Activated T-cell treated with anti-CD3 and anti-CD28 coated beads, Interleukin-2, amount 50 U/mL, for 1 hour (primary cell): ENCODE results near the gene ATAD3B.
"Not testable (repeated sequence)": the region's sequence is repeated elsewhere in the genome, so short reads cannot be mapped to it uniquely, and the experiment has no call there.

ENCODE experiments used
- DNase-seq: peaks from one replicate; pipeline ENCODE4 v3.0.0-alpha.2; 2020

The ATAD3B gene, protein sequence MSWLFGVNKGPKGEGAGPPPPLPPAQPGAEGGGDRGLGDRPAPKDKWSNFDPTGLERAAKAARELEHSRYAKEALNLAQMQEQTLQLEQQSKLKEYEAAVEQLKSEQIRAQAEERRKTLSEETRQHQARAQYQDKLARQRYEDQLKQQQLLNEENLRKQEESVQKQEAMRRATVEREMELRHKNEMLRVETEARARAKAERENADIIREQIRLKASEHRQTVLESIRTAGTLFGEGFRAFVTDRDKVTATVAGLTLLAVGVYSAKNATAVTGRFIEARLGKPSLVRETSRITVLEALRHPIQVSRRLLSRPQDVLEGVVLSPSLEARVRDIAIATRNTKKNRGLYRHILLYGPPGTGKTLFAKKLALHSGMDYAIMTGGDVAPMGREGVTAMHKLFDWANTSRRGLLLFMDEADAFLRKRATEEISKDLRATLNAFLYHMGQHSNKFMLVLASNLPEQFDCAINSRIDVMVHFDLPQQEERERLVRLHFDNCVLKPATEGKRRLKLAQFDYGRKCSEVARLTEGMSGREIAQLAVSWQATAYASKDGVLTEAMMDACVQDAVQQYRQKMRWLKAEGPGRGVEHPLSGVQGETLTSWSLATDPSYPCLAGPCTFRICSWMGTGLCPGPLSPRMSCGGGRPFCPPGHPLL

DNA sequence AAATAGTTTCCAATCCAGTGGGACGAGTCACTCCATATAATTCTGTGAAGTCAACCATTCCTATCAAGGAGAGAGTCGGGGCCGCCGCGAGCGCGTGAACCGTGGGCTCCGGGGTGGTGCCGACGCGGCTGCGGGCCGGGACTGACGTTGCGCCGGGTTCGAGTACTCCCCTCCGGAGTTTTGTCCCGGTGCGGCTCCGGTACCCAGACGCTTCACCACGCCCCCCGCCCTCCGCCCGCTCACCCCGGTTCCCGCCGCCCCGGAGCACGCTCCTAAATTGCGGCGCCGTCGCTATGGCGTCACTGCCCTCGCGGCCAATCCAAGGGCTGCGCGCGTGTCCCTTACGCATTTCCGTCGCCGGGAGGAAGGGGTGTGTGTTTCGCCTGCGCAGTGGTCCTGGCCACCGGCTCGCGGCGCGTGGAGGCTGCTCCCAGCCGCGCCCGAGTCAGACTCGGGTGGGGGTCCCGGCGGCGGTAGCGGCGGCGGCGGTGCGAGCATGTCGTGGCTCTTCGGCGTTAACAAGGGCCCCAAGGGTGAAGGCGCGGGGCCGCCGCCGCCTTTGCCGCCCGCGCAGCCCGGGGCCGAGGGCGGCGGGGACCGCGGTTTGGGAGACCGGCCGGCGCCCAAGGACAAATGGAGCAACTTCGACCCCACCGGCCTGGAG lies at the start of gene ATAD3B:
Gene ATAD3B (plus strand): TSS at position 377 of the 664 bp plus-strand sequence. CDS start 120 bp downstream, at position 497.
- peak; percentile 91 for DNase-seq

DNA sequence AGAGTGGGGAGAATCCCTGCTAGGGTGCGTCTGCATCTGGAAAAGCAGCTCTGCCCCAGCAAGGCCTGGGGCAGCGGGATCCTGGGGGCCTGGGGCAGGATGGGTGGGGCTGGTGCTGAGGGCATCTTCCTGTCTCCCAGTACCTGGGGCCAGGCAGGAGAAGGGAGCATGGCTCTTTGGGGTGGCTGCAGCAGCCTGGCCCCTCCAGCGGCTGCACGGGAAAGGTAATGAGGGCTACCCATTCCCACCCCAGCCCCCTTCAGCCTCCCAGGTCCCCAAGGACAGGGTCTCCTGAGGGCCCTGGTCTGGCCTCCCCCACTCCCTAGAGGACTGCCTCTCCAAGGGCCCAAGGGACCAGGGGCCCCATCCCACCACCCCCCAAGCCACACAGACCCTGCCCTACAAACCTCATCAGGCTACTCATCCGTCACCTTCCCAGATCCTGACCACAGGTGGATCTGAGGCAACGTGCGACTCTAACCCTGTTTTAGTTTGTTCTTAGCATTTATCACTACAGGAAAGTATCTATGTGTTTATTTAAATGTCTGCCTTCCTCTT lies 49.6 kb upstream of the ATAD3B start:
- DNase-seq: no peak

DNA sequence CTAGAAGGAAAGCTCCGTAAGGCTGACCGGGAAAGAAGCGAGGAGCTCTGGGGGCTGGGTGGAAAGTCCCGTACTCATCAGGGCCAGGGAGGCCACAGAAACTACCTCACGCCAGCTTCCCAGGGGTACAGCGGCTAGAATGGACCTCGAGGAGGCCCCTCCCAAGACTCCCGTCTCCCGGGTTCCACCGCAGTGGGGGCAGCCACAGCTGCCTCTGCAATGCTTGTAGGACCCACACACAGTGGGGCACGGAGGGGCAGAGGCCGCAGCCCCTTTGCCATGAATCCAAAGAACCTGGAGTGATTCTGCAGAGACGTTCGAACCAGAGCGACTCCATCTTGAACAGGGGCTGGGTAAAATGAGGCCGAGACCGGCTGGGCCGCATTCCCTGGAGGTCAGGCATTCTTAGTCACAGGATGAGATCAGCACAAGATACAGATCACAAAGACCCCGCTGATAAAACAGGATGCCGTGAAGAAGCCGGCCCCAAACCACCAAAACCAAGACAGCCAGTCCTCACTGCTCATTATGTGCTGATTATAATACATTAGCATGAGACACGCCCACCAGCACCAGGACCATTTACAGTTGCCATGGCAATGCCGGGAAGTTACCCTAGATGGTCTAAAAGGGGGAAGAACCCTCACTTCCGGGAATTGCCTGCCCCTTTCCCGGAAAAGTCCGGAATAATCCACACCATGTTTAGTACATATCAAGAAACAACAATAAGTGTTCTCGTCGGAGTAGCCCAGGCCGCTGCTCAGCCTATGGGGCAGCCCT lies 48.9 kb upstream of the ATAD3B start:
- peak; percentile 14 for DNase-seq

DNA sequence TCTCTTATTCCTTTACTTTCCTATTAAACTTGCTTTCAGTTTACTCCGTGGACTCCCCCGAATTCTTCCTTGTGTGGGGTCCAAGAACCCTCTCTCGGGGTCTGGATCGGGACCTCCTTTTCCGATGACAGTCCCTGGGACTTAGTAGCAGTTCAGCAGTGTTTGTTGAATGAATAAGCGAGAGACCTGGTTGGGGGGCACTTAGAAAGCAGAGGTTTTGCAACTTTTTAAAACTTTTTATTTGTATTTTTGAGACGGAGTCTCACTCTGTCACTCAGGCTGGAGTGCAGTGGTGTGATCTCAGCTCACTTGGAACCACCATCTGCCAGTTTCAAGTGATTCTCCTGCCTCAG lies 48.3 kb upstream of the ATAD3B start:
- no peak for DNase-seq

DNA sequence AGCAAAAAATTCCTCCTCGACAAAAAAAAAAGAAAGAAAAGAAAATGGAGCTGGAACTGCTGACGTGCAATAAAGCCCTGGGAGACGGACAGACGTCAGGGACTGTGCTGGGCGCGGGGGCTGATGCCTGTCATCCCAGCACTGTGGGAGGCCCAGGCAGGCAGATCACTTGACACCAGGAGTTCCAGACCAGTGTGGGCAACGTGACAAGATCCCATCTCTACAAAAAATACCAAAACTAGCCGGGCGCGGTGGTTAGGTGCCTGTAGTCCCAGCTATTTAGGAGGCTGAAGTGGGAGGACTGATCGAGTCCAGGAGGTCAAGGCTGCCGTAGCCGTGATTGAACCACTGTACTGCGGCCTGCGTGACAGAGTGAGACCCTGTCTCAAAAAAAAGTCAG lies 46.9 kb upstream of the ATAD3B start:
- no peak for DNase-seq

DNA sequence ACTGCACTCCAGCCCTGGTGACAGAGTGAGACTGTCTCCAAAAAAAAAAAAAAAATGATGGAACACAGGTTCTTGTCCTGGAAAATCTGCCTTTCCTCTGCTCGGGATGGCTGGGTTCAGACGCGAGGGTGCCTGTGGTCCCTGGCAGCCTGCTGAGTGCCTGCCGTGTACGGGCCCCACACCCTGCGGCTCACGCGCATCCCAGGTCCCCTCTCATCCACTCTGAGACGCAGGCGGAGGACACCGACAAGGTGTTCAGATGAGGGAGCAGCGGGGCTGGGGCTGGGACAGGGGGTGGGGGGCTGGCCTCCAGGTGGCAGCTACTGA lies 46.2 kb upstream of the ATAD3B start:
- DNase-seq: no peak

DNA sequence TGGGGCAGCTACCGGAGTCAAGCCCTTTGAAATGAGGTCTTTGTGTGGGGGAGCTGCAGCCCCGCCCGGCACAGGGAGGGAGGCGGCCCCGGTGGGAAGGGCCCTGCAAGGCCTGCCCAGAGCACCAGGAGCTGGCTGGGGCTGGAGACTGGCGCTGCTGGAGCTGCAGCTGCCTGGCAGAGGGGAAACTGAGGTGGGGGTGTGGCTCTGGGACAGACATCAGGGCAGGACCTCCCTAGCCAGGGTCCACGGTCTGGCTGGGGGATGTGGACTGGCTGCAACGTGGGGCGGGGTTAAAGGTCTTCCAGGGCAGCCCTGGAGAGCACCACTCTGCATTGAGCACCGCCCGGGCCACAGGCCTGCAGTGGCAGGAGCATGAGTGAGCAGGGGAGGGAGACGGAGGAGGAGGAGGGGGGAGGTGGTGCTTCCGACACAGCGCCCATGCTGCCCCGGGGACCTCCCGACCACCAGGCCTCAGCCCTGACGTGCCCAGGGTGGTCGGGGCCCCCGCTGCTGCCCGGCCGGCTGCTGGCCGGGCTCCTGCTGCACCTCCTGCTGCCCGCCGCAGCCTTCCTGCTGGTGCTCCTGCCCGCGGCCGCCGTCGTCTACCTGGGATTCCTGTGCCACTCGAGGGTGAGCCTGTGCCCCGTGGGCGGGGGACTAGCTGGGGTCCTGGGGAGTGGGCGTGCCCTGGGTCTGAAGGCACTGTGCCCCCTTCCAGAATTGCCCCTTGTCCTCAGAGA lies 45.6 kb upstream of the ATAD3B start:
- DNase-seq: peak; percentile 16

DNA sequence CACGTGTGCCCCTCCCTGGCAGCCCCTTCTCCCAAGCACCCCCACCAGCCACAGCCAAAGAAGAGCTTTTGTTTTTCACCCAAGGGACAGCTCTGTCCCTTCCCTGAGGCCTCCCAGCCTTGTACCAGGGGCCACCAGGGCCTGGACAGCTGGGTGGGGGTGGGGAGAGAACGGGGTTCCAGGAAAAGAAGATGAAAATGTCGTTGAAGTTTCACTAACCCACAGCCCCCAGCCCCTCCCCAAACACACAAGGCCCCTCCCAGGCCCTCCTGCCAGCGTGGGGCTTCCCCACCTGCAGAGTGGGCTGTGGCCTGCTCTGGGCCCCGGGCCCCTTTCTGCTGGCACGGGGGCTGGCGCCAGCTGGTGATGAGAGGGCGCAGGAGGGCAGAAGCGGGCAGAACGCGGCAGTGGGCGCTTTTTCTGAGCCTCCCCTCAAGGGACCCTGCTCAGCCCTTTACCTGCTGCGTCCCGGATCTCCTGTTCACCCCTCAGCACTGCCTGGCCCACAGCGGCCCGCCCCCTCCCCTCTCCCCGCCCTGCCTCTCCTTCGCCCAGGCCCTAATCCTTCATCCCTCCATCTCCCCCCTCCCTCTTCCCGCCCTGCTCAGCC lies 45.0 kb upstream of the ATAD3B start:
- DNase-seq: peak; percentile 25

DNA sequence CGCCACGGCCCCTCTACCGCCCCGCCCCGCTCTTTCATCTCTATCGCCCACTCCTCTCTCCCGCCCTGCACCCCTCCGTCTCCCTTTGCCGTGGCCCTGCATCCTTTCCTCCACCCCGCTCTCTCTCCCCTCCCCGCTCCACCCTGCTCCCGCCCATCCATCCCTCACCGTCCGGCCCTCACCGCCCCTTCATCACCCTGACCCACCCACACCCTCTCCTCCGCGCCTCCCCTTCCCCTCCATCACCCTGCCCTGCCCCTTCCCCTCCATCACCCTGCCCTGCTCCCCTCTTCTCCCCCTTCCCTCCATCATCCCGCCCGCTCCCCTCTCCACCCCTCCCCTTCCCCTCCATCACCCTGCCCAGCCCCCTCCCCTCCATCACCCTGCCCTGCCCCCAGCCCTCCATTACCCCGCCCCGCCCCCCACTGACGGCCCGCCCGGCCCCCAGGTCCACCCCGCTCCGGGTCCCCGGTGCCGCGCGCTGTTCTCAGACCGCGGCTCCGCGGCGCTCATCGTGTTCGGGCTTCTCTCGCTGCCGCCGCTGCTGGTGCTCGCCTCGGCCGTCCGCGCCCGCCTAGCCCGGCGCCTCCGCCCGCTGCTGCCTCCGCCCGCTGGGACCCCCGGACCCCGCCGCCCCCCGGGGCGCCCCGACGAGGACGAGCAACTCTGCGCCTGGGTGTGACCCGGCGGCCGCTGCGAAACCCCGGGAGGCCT lies 44.3 kb upstream of the ATAD3B start:
- peak; percentile 24 for DNase-seq

DNA sequence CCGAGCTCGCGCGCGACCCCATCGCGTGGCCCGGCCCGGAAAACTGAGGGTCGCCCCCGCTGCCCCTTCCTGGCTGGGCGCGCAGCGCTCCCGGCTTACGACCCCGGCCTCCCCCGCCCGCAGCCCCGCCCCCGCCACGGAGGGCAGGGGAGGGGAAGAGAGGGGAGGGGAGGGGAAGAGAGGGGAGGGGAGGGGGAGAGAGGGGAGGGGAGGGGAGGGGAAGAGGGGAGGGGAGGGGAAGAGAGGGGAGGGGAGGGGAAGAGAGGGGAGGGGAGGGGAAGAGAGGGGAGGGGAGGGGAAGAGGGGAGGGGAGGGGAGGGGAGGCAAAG lies 43.8 kb upstream of the ATAD3B start:
- no peak for DNase-seq

DNA sequence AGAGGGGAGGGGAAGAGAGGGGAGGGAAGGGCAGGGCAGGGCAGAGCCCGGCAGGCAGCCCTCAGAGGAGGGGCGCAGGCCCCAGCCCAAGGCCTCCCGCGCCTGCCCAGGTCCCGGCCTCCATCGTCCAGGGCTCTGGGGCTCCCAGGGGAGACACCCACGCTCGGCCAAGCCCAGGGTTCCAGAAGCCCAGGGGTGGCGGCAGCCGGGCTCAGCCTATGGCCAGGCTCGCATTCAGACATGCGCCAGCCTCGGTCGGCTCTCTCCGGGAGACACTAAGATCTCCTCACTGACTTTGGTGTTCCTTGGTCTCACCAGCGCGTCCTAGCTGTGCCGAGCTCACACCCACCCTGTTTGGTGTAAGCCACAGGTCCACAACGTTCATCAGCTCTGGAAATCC lies 43.4 kb upstream of the ATAD3B start:
- DNase-seq: peak; percentile 16

DNA sequence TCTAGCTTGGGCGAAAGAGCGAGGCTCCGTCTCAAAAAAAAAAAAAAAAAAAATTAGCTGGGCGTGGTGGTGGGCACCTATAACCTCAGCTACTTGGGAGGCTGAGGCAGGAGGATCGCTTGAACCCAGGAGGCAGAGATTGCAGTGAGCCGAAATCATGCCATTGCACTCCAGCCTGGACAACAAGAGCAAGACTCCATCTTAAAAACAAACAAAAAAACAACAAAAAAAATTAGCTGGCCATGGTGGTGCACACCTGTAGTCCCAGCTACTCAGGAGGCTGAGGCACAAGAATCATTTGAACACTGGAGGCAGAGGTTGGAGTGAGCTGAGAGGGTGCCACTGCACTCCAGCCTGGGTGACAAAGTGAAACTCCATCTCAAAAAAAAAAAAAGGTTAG lies 42.6 kb upstream of the ATAD3B start:
- DNase-seq: not testable (repeated sequence)

DNA sequence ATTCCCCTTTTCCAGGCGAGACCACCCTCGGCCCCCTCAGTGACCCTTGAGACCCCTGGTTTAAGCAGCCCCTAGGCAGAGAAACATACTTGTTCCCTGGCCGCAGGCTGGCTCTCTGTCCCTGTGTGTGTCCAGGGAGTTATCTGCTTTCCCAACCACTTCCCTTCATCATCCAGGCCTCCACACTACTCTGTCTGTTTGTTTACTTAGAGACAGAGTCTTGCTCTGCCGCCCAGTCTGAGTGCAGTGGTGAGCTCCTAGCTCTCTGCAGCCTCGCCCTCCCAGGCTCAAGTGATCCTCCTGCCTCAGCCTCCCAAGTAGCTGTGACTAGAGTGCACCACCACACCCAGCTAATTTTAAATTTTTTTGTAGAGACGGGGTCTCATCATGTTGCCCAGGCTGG lies 41.9 kb upstream of the ATAD3B start:
- DNase-seq: no peak

DNA sequence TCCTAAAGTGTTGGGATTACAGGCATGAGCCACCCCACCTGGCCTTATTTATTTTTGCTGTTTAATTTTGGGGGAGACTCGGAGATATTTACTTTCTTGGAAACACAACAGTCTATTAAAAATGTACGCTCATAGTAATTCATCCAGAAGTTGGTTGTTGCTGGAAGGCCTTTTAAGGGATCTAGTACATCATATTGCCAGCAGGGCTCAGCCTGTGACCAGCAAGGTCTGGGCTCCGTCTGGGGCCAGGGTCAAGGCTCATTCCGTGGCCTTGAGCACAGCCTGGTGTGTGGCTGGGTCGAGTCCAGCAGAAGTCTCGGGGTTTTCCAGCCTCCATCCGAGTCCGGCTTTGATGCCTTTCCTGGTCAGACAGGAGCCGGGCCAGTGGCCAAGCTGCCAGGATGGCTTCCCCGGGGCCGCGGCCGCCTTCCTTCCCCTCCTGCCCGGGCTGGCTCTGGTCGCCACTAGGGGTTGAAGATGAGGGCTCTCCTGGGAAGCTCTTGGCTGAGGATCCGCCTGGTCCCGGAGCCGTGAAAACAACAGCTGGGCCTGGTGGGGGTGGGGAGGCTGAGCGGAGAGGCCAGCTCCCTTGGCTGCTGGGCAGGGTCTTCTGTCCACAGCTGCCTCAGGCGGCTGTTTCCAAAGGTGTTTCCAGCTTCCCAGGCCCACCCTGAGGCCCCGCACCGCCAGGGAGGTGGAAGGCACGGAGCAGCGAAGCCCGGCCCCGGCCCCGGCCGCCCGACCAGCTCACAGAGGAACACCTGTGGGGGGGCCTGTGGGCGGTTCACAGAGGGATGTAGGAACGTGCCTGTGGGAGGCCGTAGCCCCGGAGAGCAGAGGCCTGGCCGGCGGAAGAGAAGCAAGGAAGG lies 41.2 kb upstream of the ATAD3B start:
- DNase-seq: no peak

DNA sequence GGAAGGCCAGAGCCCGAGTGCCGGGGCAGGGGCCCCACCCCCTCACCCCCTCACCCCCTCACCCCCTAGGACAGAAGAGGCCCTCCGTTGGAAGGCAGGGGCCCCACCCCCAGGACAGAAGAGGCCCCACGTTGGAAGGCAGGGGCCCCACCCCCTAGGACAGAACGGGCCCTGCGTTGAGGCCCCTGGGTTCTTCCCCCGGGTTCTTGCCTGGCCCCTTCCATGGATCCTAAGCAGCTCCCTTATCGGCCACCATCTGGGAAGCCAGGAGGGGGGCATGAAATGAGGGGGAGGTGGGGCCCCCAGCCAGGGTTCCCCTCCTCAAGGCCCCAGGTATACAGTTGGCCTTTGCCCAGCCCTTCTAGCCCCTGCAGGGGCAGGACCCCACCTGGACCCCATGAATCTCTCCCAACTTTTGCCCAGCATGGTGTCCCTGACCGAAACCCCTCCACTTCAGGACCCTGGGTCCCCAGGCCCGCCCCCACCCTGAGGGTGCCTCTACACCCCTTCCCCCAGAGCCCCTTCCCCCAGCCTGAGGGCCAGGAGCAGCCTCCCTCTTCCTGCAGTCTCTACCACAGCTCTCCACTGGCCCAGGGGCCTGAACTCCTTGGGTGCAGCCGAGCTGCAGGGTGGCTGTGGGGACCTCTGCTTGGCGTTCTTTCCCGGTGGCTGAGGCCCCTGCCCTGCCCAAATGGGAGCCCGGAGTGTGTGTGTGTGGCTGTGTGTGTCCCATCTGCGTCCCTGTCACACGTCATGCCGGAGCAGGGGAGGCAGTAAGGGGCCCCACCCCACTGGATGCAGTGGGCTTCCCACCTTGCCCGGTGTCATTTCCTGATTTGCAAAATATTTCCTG lies 40.3 kb upstream of the ATAD3B start:
- DNase-seq: no peak

DNA sequence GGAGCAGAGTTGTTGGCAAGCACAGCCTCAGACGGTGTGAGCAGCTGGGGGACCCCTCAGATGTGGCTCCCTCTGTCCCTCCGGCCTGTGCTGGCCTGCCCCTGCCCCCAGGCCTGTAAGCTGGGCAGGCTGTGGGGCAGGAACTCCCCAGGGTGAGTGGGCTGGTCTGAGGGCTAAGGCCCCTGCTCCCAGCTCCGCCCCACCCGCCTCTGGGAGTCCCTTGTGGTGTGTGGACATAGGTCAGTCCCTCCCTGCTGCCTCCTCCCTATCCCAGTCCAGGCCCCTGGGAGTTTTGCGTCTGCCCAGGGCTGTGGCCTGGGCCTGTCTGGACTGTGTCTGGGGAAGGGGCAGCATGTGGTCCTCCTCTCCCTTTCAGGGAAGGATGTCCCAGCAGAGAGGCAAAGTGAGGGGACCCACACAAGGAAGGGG lies 39.7 kb upstream of the ATAD3B start:
- DNase-seq: no peak

DNA sequence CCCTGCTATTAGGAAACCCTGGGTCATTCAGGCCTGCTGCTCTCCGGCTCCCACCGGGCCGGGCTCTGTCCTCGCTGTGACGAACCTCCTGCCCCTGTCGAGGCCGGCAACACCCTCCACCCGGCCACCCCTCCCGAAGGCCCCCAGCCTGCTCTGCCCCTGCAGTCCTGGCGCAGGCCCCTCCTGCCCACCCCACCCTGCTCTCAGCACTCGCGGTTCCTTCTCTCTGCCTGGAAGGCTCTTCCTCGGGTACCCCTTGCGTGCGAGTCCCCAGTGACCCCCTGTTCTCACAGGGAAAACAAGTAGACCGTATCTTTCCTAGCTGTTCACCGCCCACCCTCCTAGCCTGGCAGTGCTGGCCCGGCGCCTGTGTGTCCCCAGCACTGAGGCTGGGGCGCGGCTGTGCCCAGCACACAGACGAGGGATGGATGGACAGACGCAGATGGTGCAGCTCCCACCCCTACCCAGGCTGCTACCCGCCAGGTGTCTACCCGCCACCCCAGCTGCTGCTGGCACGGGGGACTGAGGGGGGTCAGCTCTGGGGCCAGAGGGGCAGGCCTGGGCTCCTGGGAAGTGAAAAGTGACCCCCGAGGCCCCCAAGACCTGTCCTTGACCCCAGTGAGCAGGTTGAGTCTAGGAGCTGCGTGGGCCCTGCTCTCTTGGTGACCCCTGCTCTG lies 39.2 kb upstream of the ATAD3B start:
- no peak for DNase-seq

DNA sequence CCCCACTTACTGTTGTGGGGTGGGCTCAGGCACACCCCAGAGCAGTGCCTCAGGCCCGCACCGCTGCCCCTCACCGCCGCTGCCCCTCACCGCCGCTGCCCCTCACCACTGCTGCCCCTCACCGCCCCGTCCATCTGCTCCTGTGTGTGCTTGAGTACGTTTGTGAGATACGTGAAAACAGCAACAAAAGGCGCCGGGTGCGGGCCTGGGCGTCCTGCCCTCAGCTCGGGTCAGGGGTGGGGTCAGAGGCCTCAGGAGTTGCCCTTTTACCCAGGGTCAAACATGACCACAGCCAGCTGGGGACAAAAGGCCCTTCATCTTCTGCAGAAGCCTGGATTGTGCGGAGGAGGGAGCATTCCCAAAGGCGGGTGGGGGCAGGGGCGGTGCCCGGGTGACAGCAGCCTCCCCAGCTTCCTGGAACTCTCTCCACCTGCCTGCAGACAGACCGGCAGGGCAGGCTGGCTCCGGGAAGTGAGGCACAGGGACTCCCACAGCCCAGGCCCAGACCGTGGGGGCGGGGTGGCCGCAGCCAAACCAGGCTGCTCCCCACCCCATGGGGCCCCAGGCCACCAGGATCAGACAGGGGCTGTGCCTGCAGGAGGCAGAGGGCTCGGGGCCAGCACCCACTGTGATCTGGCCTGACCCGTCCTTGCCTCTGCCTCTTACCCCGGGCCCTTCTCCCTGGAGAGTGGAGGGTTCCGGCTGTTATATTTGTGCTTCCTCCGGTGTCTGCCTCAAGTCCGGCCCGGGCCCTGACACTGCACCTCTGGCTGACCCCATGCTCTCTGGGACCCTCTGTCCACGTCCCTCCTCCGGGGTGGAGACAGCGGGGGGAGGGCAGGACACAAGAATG lies 38.4 kb upstream of the ATAD3B start:
- no peak for DNase-seq
